SU-DHL-6 (cell line): ENCODE results near the gene TGFBR3L.

Experiments
- EZH2phosphoT487 ChIP-seq: fragments of 200-600 bp; sonication (generic), shearing (Covaris generic); conservative IDR thresholded peaks from 2 replicates; pipeline ENCODE4 v1.6.1; 2018; ENCODE audit warnings: mild to moderate bottlenecking, antibody characterized with exemption, low read length, moderate library complexity, mixed read lengths
- TF ChIP-seq, protein P1 (sequence below): fragments of 200-600 bp; sonication (generic); IDR thresholded peaks from one replicate; pipeline ENCODE4 v1.5.1; 2017; ENCODE audit warnings: antibody characterized with exemption, mild to moderate bottlenecking, low read length, moderate library complexity; ENCODE audit not compliant: insufficient read depth, poor library complexity, severe bottlenecking

DNA sequence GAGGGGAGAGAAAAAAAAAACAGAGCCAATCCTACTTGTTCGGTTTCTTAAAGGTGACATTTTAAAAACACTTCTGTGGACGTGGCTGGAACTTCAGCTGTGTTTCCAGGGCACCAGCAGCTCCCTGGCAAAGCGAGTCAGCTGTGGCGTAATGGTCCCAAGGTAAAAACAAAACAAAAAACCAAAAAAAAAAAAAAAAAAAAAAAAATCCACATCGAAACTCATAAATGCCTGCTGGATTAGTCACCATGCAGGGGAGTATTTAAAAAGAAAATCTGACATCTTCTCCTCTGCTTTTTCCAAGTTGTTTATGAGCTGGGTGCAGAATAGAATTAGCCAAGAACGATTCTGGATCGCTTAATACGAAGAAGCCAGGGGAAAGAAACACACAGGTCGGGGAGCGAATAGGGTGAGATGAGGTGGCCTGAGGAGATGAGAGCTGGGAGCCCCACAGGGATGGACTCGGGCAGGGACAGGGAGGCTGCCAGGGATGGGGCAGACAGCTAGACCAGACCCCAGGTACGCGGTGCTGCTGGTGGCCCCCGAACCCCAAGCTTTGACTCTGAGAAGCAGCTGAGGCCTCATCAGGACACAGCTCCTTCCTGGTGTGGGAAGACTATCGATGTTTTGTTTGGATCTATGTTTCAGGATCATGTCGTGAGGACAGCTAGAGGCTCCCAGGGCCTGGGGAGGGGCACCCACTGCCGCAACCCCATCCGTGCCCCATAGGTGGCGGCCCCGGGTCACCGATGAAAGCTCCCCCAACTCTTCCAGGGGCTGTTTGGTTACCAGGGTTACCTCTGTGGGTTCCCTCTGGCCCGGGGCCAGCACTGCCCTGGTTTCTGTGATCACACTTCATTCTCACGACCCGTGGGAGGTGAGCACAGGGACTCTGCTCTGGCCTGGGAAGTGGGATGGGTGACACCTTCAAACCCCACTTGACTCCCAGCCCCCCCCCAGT, 14.4 kb downstream of the TGFBR3L start:
- TF ChIP-seq, protein P1, sequence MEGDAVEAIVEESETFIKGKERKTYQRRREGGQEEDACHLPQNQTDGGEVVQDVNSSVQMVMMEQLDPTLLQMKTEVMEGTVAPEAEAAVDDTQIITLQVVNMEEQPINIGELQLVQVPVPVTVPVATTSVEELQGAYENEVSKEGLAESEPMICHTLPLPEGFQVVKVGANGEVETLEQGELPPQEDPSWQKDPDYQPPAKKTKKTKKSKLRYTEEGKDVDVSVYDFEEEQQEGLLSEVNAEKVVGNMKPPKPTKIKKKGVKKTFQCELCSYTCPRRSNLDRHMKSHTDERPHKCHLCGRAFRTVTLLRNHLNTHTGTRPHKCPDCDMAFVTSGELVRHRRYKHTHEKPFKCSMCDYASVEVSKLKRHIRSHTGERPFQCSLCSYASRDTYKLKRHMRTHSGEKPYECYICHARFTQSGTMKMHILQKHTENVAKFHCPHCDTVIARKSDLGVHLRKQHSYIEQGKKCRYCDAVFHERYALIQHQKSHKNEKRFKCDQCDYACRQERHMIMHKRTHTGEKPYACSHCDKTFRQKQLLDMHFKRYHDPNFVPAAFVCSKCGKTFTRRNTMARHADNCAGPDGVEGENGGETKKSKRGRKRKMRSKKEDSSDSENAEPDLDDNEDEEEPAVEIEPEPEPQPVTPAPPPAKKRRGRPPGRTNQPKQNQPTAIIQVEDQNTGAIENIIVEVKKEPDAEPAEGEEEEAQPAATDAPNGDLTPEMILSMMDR = peak; percentile 28
- TF ChIP-seq EZH2phosphoT487 = no peak
